Neural crest cell (in vitro differentiated cells): Measurements from ENCODE around the gene ADRB2. TPM values are rescaled to one million over a fixed set of nuclear protein-coding genes. Genes with fewer than 3 reads are reported as not detected.
A peak's percentile ranks its signal among the peaks of the same experiment; 100 is the strongest.

Source experiments
- DNase-seq: peaks from one replicate; pipeline ENCODE4 v3.0.0; 2021; ENCODE audit warnings: low read depth, mixed read lengths, low spot score
- H3K27ac Mint-ChIP-seq: one replicate; pipeline ENCODE4 v1.8.0; 2021; ENCODE audit warnings: mild to moderate bottlenecking, mixed read lengths; ENCODE audit not compliant: unreplicated experiment
- H3K27me3 Mint-ChIP-seq: 2 replicates; pipeline ENCODE4 v1.8.0; 2021; ENCODE audit warnings: low read depth, mild to moderate bottlenecking, mixed read lengths
- H3K36me3 Mint-ChIP-seq: 2 replicates; pipeline ENCODE4 v1.8.0; 2021; ENCODE audit warnings: low read depth, mild to moderate bottlenecking, mixed read lengths
- H3K4me1 Mint-ChIP-seq: 2 replicates; pipeline ENCODE4 v1.8.0; 2021; ENCODE audit warnings: mixed read lengths
- H3K4me3 Mint-ChIP-seq: one replicate; pipeline ENCODE4 v1.8.0; 2021; ENCODE audit warnings: mild to moderate bottlenecking, mixed read lengths
- H3K9me3 Mint-ChIP-seq: 2 replicates; pipeline ENCODE4 v1.8.0; 2021; ENCODE audit warnings: mixed read lengths
- CTCF ChIP-seq: fragments of 200-600 bp; sonication (generic); conservative IDR thresholded peaks from 2 replicates; pipeline ENCODE4 v1.5.0; 2021; ENCODE audit warnings: antibody characterized with exemption, mild to moderate bottlenecking
- total RNA-seq: library from RNA; stranded (reverse); gene quantifications from 2 replicates; pipeline ENCODE4 v1.2.1, GENCODE V29; 2021

ADRB2 gene
- total RNA-seq, 1 donor from 2014 or later, result 0.16 TPM

- no peaks in the 10 kb centered on the region for H3K9me3 Mint-ChIP-seq
- H3K27me3 Mint-ChIP-seq, result peaks cover 86% of the 10 kb centered on the region
- peaks cover 10% of the 10 kb centered on the region for H3K4me1 Mint-ChIP-seq
- peak; percentile 9 for DNase-seq
- H3K27ac Mint-ChIP-seq, result no peak overlapping the region
- H3K4me3 Mint-ChIP-seq, result peak overlapping the region; percentile 88
- no peaks in the 10 kb centered on the region for H3K36me3 Mint-ChIP-seq
- TF ChIP-seq CTCF, result no peak
These were observed 294 bp downstream of the ADRB2 start for GRCh38 chr5:148826739-148827070.

GRCh38 chr5:148827723-148828122 is 1.3 kb downstream of the ADRB2 start:
- Mint-ChIP-seq H3K27ac (no peak overlapping the region), H3K4me1 (peaks cover 10% of the 10 kb centered on the region), H3K27me3 (peaks cover 91% of the 10 kb centered on the region), H3K36me3 (no peaks in the 10 kb centered on the region), H3K9me3 (no peaks in the 10 kb centered on the region), H3K4me3 (peak overlapping the region; percentile 88)
- no peak for TF ChIP-seq CTCF
- DNase-seq, result no peak

GRCh38 chr5:148828511-148829247 is 2.3 kb downstream of the ADRB2 start:
- H3K4me3 Mint-ChIP-seq, result peak overlapping the region; percentile 63
- H3K27me3 Mint-ChIP-seq, result peaks cover 82% of the 10 kb centered on the region
- no peak overlapping the region for H3K27ac Mint-ChIP-seq
- H3K4me1 Mint-ChIP-seq, result peaks cover 10% of the 10 kb centered on the region
- no peaks in the 10 kb centered on the region for H3K36me3 Mint-ChIP-seq
- no peaks in the 10 kb centered on the region for H3K9me3 Mint-ChIP-seq
- no peak for DNase-seq
- TF ChIP-seq CTCF, result no peak

- H3K27me3 Mint-ChIP-seq, result peaks cover 77% of the 10 kb centered on the region
- H3K4me3 Mint-ChIP-seq, result peak overlapping the region; percentile 63
- no peak for TF ChIP-seq CTCF
- no peaks in the 10 kb centered on the region for H3K9me3 Mint-ChIP-seq
- H3K36me3 Mint-ChIP-seq, result no peaks in the 10 kb centered on the region
- peaks cover 14% of the 10 kb centered on the region for H3K4me1 Mint-ChIP-seq
- no peak for DNase-seq
- no peak overlapping the region for H3K27ac Mint-ChIP-seq
These were observed 2.8 kb downstream of the ADRB2 start for GRCh38 chr5:148829248-148829594.

GRCh38 chr5:148829734-148830133 is 3.3 kb downstream of the ADRB2 start:
- DNase-seq, result no peak
- Mint-ChIP-seq H3K36me3 (no peaks in the 10 kb centered on the region), H3K27ac (no peak overlapping the region), H3K4me3 (peak overlapping the region; percentile 21), H3K4me1 (peaks cover 15% of the 10 kb centered on the region), H3K9me3 (no peaks in the 10 kb centered on the region), H3K27me3 (peaks cover 71% of the 10 kb centered on the region)
- TF ChIP-seq CTCF, result no peak
